NT2/D1 (cell line): Measurements from ENCODE around the gene PCTP.

Source experiments
- DNase-seq: peaks from one replicate; pipeline ENCODE4 v3.0.0-alpha.2; 2011; ENCODE audit warnings: low read depth, low spot score
- H3K27me3 ChIP-seq: 2 replicates; pipeline ENCODE4 v1.6.0; 2011; ENCODE audit warnings: mild to moderate bottlenecking; ENCODE audit not compliant: insufficient read length, insufficient read depth
- H3K36me3 ChIP-seq: 2 replicates; pipeline ENCODE4 v1.6.1; 2011; ENCODE audit warnings: mild to moderate bottlenecking, low read length, mixed read lengths; ENCODE audit not compliant: insufficient read depth, insufficient read length
- H3K4me1 ChIP-seq: 2 replicates; pipeline ENCODE4 v1.5.1; 2011; ENCODE audit not compliant: insufficient read depth, insufficient read length
- H3K4me3 ChIP-seq: 2 replicates; pipeline ENCODE4 v1.5.1; 2011; ENCODE audit warnings: low read depth; ENCODE audit not compliant: insufficient read length
- H3K9ac ChIP-seq: 2 replicates; pipeline ENCODE4 v1.6.0; 2011; ENCODE audit warnings: low read depth; ENCODE audit not compliant: insufficient read length
- H3K9me3 ChIP-seq: 2 replicates; pipeline ENCODE4 v1.5.1; 2011; ENCODE audit warnings: mild to moderate bottlenecking, low read length; ENCODE audit not compliant: insufficient read depth
- SUZ12 ChIP-seq: IDR thresholded peaks from 2 replicates; pipeline ENCODE4 v1.6.1; 2011; ENCODE audit not compliant: insufficient read length, insufficient read depth; ENCODE audit errors: extremely low read depth
- YY1 ChIP-seq: IDR thresholded peaks from 2 replicates; pipeline ENCODE4 v1.6.1; 2011; ENCODE audit not compliant: insufficient read length, insufficient read depth
- ZNF274 ChIP-seq: IDR thresholded peaks from 2 replicates; pipeline ENCODE4 v1.6.1; 2011; ENCODE audit warnings: mild to moderate bottlenecking, low read depth, low read length

Gene PCTP

GRCh38 chr17:55750750-55751657 lies at the start of gene PCTP:
TSS of gene PCTP (plus strand) at chr17:55751051. CDS start at chr17:55751104, 53 bp downstream.
- H3K9ac ChIP-seq = peak within 1 kb of the TSS; percentile 84
- H3K4me3 ChIP-seq = peak within 1 kb of the TSS; percentile 81
- H3K27me3 ChIP-seq = no peaks in the 10 kb centered on the region
- DNase-seq = peak; percentile 84
- peaks cover 10% of the 10 kb centered on the region for H3K36me3 ChIP-seq
- no peaks in the 10 kb centered on the region for H3K9me3 ChIP-seq
- no peak for TF ChIP-seq YY1
- TF ChIP-seq ZNF274 = no peak
- TF ChIP-seq SUZ12 = no peak
- no peaks in the 10 kb centered on the region for H3K4me1 ChIP-seq

GRCh38 chr17:55702150-55702549 lies 48.7 kb upstream of the PCTP start:
- DNase-seq = no peak

GRCh38 chr17:55704401-55704800 lies 46.5 kb upstream of the PCTP start:
- Histone ChIP-seq H3K36me3 (no peaks in the 10 kb centered on the region), H3K27me3 (no peaks in the 10 kb centered on the region), H3K4me3 (no peak overlapping the region), H3K9me3 (0 out of 2 replicates have a peak, but pooled peaks cover 11% of the 10 kb centered on the region), H3K4me1 (no peaks in the 10 kb centered on the region), H3K9ac (no peak overlapping the region)
- no peak for DNase-seq
- no peak for TF ChIP-seq SUZ12
- no peak for TF ChIP-seq ZNF274
- TF ChIP-seq YY1 = no peak

More at GRCh38 chr17:55702150-55702549, 48.7 kb upstream of the PCTP start:
- TF ChIP-seq ZNF274 = no peak
- no peak for TF ChIP-seq YY1
- TF ChIP-seq SUZ12 = no peak
- no peaks in the 10 kb centered on the region for H3K27me3 ChIP-seq
- no peaks in the 10 kb centered on the region for H3K36me3 ChIP-seq
- H3K9ac ChIP-seq = no peak overlapping the region
- H3K4me3 ChIP-seq = no peak overlapping the region
- H3K4me1 ChIP-seq = no peaks in the 10 kb centered on the region
- H3K9me3 ChIP-seq = 0 out of 2 replicates have a peak, but pooled peaks cover 11% of the 10 kb centered on the region

GRCh38 chr17:55705847-55706246 lies 45.0 kb upstream of the PCTP start:
- no peak for DNase-seq
- Histone ChIP-seq H3K4me3 (no peak overlapping the region), H3K4me1 (no peaks in the 10 kb centered on the region), H3K9me3 (0 out of 2 replicates have a peak, but pooled peaks cover 11% of the 10 kb centered on the region), H3K27me3 (no peaks in the 10 kb centered on the region), H3K9ac (no peak overlapping the region), H3K36me3 (no peaks in the 10 kb centered on the region)
- TF ChIP-seq YY1 = no peak
- TF ChIP-seq ZNF274 = no peak
- no peak for TF ChIP-seq SUZ12

GRCh38 chr17:55706808-55707773 lies 43.8 kb upstream of the PCTP start:
- Histone ChIP-seq H3K9me3 (0 out of 2 replicates have a peak, but pooled peaks cover 8% of the 10 kb centered on the region), H3K27me3 (no peaks in the 10 kb centered on the region), H3K36me3 (no peaks in the 10 kb centered on the region), H3K4me1 (no peaks in the 10 kb centered on the region), H3K4me3 (no peak overlapping the region), H3K9ac (no peak overlapping the region)
- DNase-seq = peak; percentile 20
- no peak for TF ChIP-seq SUZ12
- no peak for TF ChIP-seq YY1
- TF ChIP-seq ZNF274 = no peak

GRCh38 chr17:55708175-55708974 lies 42.5 kb upstream of the PCTP start:
- H3K27me3 ChIP-seq = no peaks in the 10 kb centered on the region
- no peak for DNase-seq
- no peak overlapping the region for H3K4me3 ChIP-seq
- H3K36me3 ChIP-seq = no peaks in the 10 kb centered on the region
- TF ChIP-seq YY1 (no peak), ZNF274 (no peak), SUZ12 (no peak)
- no peak overlapping the region for H3K9ac ChIP-seq
- peaks cover 2% of the 10 kb centered on the region for H3K4me1 ChIP-seq
- H3K9me3 ChIP-seq = no peaks in the 10 kb centered on the region
